ENCODE data around the gene ZNF804B.
A peak's percentile ranks its signal among the peaks of the same experiment; 100 is the strongest.

Gene ZNF804B

GRCh38 chr7:88964418-88964817 lies 204.9 kb downstream of the ZNF804B start:
- DNase-seq (ENCODE audit: insufficient read length, low spot score), result no peak
- FAIRE-seq, result no peak

- no peak for DNase-seq (ENCODE audit: insufficient read length, low spot score)
- FAIRE-seq, result no peak
Observed at GRCh38 chr7:88965371-88965770, 205.9 kb downstream of the ZNF804B start.

DNA sequence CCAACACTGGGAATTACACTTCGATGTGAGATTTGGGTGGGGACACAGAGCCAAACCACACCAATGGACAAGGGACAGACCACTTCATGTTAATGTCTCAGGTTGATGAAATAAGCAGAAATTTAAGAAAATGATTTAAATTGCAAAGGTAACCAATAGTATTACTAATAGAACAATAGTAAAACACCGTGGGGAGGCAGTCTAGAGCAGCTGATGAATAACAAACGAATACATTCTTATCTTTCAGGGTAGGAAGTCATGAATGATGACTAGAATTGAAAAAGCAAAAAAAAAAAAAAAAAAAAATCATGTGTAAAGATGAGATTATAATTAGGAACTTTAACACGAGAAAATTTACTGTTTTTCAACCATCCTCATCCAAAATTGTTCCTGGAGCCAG lies 207.9 kb downstream of the ZNF804B start:
- no peak for FAIRE-seq

GRCh38 chr7:88969167-88969566 lies 209.7 kb downstream of the ZNF804B start:
- no peak for DNase-seq (ENCODE audit: insufficient read length, low spot score)
- no peak for FAIRE-seq

More for the DNA sequence above, 207.9 kb downstream of the ZNF804B start:
- DNase-seq (ENCODE audit: insufficient read length, low spot score), result no peak

GRCh38 chr7:88985295-88985694 lies 225.8 kb downstream of the ZNF804B start:
- no peak for DNase-seq (ENCODE audit: insufficient read length, low spot score)
- FAIRE-seq, result no peak

DNA sequence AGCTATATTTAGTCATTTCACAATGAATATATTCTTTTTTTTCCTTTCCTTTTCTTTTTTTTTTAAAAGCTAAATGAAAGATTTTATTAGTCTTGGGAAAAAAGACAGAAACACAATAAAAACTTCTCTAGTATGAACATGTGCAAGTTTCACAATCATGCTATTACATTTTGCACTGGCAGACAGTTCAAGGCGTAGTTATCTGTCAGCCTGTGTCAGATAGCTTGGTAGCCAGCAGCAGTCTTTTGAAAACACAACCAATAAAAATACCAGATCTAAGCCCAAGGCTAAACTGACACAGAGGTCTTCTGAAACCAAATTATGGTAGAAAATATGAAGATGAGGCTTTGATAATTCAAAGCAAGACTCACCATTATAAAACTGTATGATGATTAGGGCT lies 241.8 kb downstream of the ZNF804B start:
- no peak for DNase-seq (ENCODE audit: insufficient read length, low spot score)
- no peak for FAIRE-seq

DNA sequence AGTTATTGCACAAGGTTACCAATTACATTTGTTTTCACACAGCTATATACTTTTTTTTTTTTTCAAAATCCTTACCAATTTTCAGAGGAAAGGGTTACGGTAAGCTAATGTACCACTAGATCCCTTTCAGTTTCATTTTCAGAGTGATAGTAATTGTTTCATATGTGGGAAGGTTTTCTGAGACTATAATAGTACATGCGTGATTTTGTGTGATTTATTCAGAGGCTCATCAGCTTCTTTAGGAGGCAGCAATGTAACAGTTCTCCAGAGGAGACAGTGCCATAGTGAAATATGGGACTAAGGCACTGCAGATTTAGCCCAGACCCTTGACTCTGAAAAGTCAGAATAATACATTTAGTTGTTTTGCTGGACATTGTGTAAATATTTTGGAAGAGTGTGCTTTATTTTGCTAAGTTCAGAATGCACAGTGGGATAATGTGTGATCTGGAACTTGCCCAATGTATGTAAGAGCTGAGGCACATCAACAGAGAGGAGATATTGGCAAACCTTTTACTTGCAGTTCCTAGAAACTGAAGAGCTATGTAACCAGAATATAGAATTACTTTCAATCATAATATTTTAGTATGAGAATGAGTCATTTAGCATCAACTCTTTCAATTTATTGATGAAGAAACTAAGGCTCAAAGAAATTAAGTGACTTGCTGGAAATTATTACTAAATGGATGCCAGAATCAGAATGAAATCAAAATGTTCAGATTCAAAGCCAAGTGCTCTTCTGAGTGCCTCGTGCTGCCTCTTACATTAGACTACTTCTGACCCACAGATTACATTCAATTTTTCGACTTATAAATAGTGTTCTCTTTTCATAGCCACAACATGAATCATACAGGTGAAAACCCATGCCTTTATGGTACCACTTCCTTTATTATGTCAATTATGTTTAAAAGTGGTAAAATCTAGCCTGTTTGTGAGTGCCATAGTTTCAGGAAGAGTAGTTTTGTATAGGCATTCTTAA lies 243.8 kb downstream of the ZNF804B start:
- FAIRE-seq, result peak; percentile 96
- peak; percentile 2 for DNase-seq (ENCODE audit: insufficient read length, low spot score)

GRCh38 chr7:89012016-89012415 lies 252.5 kb downstream of the ZNF804B start:
- FAIRE-seq, result no peak
- DNase-seq (ENCODE audit: insufficient read length, low spot score), result no peak

GRCh38 chr7:89017695-89018094 lies 258.2 kb downstream of the ZNF804B start:
- DNase-seq (ENCODE audit: insufficient read length, low spot score) (no peak), FAIRE-seq (no peak)

GRCh38 chr7:89021741-89022140 lies 262.2 kb downstream of the ZNF804B start:
- no peak for FAIRE-seq
- no peak for DNase-seq (ENCODE audit: insufficient read length, low spot score)

DNA sequence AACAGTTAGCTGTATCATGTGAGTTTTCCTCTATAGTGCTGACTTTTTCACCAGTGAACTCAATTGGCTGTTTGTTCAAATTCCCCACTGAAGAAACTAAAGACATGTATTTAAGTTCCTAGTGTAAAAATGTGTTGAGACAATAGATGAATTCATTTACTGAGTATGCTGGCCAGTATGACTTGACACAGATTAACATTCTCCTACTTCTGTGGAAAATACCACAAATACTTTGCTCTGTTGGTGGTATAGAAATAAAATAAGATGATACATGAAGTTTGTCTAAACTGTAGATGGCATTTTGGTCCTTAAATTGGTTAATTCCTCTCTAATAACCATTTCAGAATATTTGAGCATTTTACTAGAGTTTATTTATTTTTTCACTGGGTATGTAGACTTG lies 263.7 kb downstream of the ZNF804B start:
- DNase-seq (ENCODE audit: insufficient read length, low spot score) (no peak), FAIRE-seq (no peak)

DNA sequence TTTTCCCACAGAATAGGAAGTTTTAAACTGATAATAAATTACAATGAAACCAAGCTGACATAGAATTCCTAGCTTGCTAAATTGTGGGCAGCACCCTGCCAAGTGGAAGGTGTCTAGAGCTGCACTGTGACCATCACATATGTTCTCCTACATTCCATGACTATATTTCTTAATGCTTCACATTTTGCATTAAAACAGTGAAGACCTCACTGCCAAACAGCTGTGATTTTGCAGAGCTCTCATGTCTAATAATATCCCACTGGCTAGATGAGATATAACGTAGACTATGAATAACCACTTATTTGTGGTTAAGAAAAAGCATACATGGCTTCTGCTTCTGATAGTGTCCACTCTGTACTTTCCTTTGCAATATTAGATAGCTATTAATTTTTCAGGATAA lies 264.4 kb downstream of the ZNF804B start:
- no peak for FAIRE-seq
- DNase-seq (ENCODE audit: insufficient read length, low spot score), result no peak

DNA sequence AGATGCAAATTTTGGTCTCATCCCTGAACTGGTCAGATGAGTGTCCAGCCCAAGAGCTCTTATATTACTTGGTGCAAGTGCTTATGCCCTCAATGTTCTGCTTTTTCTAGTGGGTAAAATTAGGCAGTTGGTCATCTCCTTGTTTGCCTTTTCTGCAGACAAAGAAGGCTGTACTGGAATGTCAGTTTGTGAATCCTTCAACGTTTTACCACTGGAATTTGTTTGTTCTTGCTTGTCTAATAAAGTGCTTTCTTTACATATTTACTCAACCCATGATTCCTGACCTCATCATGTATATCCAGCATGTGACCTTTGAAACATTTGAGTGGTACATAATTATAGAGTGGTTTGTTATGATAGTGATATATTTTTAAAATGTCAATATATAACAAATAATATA lies 268.3 kb downstream of the ZNF804B start:
- no peak for DNase-seq (ENCODE audit: insufficient read length, low spot score)
- no peak for FAIRE-seq

DNA sequence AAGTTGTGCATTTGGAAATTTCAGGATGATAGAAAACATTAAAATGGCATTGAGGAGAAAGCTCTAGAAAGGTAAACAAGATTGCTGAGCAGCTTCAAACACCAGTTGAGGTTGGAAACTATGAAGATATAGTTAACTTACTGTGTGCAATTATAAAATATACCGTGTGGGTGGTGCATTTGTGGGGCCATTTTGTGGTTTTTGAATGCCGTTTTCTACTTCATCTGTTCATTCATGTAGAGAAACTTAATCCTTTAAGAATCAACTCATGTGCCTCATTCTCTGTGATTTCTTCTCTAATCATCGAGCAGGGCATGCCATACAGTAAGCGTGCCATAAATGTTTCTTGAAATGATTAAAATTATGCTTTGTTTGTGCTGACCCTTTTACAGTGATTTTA lies 268.8 kb downstream of the ZNF804B start:
- FAIRE-seq (no peak), DNase-seq (ENCODE audit: insufficient read length, low spot score) (no peak)

GRCh38 chr7:89029864-89030263 lies 270.4 kb downstream of the ZNF804B start:
- FAIRE-seq (no peak), DNase-seq (ENCODE audit: insufficient read length, low spot score) (no peak)

DNA sequence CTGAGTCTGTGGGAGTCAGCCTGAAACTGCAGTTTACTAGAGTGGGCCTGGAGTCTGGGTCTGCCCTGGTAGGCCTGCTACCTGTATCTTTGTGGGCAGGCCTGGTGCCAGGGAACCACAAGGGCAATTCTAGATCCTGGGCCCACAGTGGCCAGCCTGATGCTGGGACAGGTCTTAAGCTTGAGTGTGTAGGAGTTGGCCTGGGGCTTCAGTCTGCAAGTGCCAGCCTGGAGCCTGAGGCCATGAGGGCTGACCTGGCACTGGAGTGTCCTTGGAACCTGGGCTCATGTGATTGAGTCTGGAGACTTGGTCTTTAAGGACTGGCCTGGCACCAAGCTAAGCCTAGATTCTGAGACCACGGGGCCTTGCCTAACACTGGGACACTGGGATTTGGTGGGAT lies 281.7 kb downstream of the ZNF804B start:
- FAIRE-seq (no peak), DNase-seq (ENCODE audit: insufficient read length, low spot score) (no peak)

- DNase-seq (ENCODE audit: insufficient read length, low spot score), result no peak
- FAIRE-seq, result no peak
Observed at GRCh38 chr7:89042940-89043339, 283.4 kb downstream of the ZNF804B start.

- DNase-seq (ENCODE audit: insufficient read length, low spot score), result no peak
Observed at GRCh38 chr7:89049043-89049442, 289.5 kb downstream of the ZNF804B start.

DNA sequence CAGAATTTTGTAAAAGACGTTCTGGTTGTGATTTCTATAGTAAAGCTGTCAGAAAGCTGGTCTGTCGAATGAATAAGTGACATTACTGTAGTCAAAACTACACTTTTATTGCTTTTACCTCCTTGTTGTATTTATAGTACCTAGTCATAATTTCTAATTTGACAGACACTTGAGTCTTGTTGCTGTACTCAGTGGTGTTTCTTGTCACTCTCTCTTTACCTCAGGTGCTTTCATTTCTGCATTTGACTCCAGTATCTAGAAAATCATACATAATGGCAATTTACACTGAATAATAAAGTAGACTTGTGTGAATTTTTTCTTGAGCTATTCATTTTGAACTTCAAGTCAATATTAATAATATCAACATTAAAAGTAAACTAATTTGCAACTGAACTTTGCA lies 293.6 kb downstream of the ZNF804B start:
- DNase-seq (ENCODE audit: insufficient read length, low spot score), result no peak
- no peak for FAIRE-seq

More at GRCh38 chr7:89049043-89049442, 289.5 kb downstream of the ZNF804B start:
- no peak for FAIRE-seq

GRCh38 chr7:89054361-89054760 lies 294.9 kb downstream of the ZNF804B start:
- DNase-seq (ENCODE audit: insufficient read length, low spot score) (no peak), FAIRE-seq (no peak)

DNA sequence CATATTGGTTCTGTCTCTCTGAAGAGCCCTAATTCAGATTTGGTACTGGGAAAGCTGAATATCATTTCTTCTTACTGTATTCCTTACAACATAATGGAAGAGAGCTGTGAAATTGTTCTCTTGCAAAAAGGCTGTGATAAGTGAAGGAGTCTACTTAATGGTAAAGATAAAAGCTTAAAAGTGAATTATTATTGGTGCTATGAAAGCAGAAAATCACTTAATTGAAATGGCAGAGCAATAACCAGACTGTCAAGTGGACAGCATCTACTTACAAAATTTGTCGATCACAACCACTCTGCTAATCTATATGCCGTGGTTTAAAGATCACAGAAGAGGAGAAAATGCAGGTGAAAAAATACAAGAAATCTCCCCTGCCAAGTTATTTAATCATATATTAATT lies 300.7 kb downstream of the ZNF804B start:
- FAIRE-seq (no peak), DNase-seq (ENCODE audit: insufficient read length, low spot score) (no peak)

GRCh38 chr7:89064831-89065230 lies 305.3 kb downstream of the ZNF804B start:
- no peak for DNase-seq (ENCODE audit: insufficient read length, low spot score)
- FAIRE-seq, result no peak
